NCI-H1105 (cell line): ENCODE data around the gene NCKAP5.

Experiments
- DNase-seq: peaks from one replicate; lab custom pipeline; 2025; lab: John Stamatoyannopoulos, UW

Gene NCKAP5

GRCh38 chr2:133333181-133333580 is 235.1 kb downstream of the NCKAP5 start:
- DNase-seq = no peak

- peak; percentile 77 for DNase-seq
Measured at GRCh38 chr2:133331436-133331835, 236.8 kb downstream of the NCKAP5 start.

GRCh38 chr2:133326652-133327397 is 241.4 kb downstream of the NCKAP5 start:
- DNase-seq = no peak

GRCh38 chr2:133324150-133324561 is 244.1 kb downstream of the NCKAP5 start:
- DNase-seq = no peak

- no peak for DNase-seq
Measured at GRCh38 chr2:133322909-133323308, 245.4 kb downstream of the NCKAP5 start.

- no peak for DNase-seq
Measured at GRCh38 chr2:133317178-133317577, 251.1 kb downstream of the NCKAP5 start.

GRCh38 chr2:133316557-133316956 is 251.7 kb downstream of the NCKAP5 start:
- no peak for DNase-seq

GRCh38 chr2:133315280-133315679 is 253.0 kb downstream of the NCKAP5 start:
- DNase-seq = no peak

GRCh38 chr2:133314795-133315194 is 253.5 kb downstream of the NCKAP5 start:
- no peak for DNase-seq

- no peak for DNase-seq
Measured at GRCh38 chr2:133312038-133312729, 256.1 kb downstream of the NCKAP5 start.

- DNase-seq = no peak
Measured at GRCh38 chr2:133306236-133306635, 262.0 kb downstream of the NCKAP5 start.

GRCh38 chr2:133304344-133304743 is 263.9 kb downstream of the NCKAP5 start:
- DNase-seq = no peak

GRCh38 chr2:133303150-133303549 is 265.1 kb downstream of the NCKAP5 start:
- no peak for DNase-seq

GRCh38 chr2:133296401-133296800 is 271.9 kb downstream of the NCKAP5 start:
- no peak for DNase-seq

GRCh38 chr2:133293544-133294353 is 274.5 kb downstream of the NCKAP5 start:
- no peak for DNase-seq

- no peak for DNase-seq
Measured at GRCh38 chr2:133292259-133292658, 276.0 kb downstream of the NCKAP5 start.

GRCh38 chr2:133287709-133288108 is 280.6 kb downstream of the NCKAP5 start:
- DNase-seq = no peak

GRCh38 chr2:133286326-133286922 is 281.8 kb downstream of the NCKAP5 start:
- DNase-seq = no peak

GRCh38 chr2:133273031-133273430 is 295.2 kb downstream of the NCKAP5 start:
- DNase-seq = no peak

- no peak for DNase-seq
Measured at GRCh38 chr2:133271105-133271504, 297.2 kb downstream of the NCKAP5 start.

GRCh38 chr2:133270550-133270949 is 297.7 kb downstream of the NCKAP5 start:
- no peak for DNase-seq

GRCh38 chr2:133266926-133267590 is 301.2 kb downstream of the NCKAP5 start:
- peak; percentile 23 for DNase-seq
